Heart left ventricle (tissue), 16 donors: ENCODE measurements around the gene RRAS. TPM values are rescaled to one million over a fixed set of nuclear protein-coding genes. Genes with fewer than 3 reads are reported as not detected.

Source experiments
- ATAC-seq, 4 donors: fragments of 200-7000 bp; cut with Tn5 transposase; one replicate each; pipeline ENCODE4 v1.9.1; 2020 to 2022; ENCODE audit warnings: moderate library complexity in 4 of 4, mild to moderate bottlenecking in 3 of 4, moderate number of reproducible peaks in 1 of 4
- DNase-seq, 5 donors: peaks; one replicate each; pipeline ENCODE4 v3.0.0-alpha.2; 2020
- H3K27ac ChIP-seq, 12 donors: fragments of 200-600 bp; sonication (generic) in 4 of 12; one replicate each; pipeline versions ENCODE4 v1.5.0 to v1.8.0; 2016 to 2022; ENCODE audit warnings: mild to moderate bottlenecking in 2 of 12
- H3K27me3 ChIP-seq, 9 donors: fragments of 200-600 bp; sonication (generic) in 2 of 9; one replicate each; pipeline versions ENCODE4 v1.5.1 to v1.8.0; 2016 to 2022; ENCODE audit warnings: mild to moderate bottlenecking in 3 of 9
- H3K36me3 ChIP-seq, 9 donors: fragments of 200-600 bp; sonication (generic) in 2 of 9; one replicate each; pipeline versions ENCODE4 v1.5.0 to v1.8.0; 2018 to 2022; ENCODE audit warnings: mild to moderate bottlenecking in 2 of 9
- H3K4me1 ChIP-seq, 12 donors: fragments of 200-600 bp; sonication (generic) in 4 of 12; one replicate each; pipeline versions ENCODE4 v1.5.0 to v1.8.0; 2016 to 2022; ENCODE audit warnings: mild to moderate bottlenecking in 3 of 12
- H3K4me3 ChIP-seq, 12 donors: fragments of 200-600 bp; sonication (generic) in 4 of 12; one replicate each; pipeline versions ENCODE4 v1.5.0 to v1.8.0; 2017 to 2022; ENCODE audit warnings: mild to moderate bottlenecking in 9 of 12, moderate library complexity in 4 of 12
- H3K9me3 ChIP-seq, 12 donors: fragments of 200-600 bp; sonication (generic) in 4 of 12; one replicate each; pipeline versions ENCODE4 v1.5.0 to v1.8.0; 2016 to 2022; ENCODE audit warnings: mild to moderate bottlenecking in 1 of 12
- POLR2A ChIP-seq, 2 donors: fragments of 450-650 bp; IDR thresholded peaks; one replicate each; pipeline ENCODE4 v1.6.1; 2017; ENCODE audit warnings: antibody characterized with exemption in 2 of 2, mild to moderate bottlenecking in 2 of 2, moderate library complexity in 2 of 2
- WGBS, 4 donors: extraction: QIAGEN DNeasy Blood & Tissue Kit in 2 of 4; methylation state at CpG; one replicate each; pipeline versions ENCODE4 v1.1.5 to v1.1.7; 2013 to 2018; 5-methylcytosine and 5-hydroxymethylcytosine counted together
- intact Hi-C, 10 donors: fragments of 100-400 bp; cut with DNase I; formaldehyde crosslinking; loops; one replicate each; pipeline versions ENCODE4 v1.11.1 to v1.14.2; 2022
- polyA plus RNA-seq, 2 donors: library from polyadenylated mRNA; stranded (reverse); fragments of 200-250 nt; gene quantifications; one replicate each; pipeline ENCODE4 v1.2.3, GENCODE V29; 2013
- total RNA-seq, 9 donors: library from RNA; depleted of rRNA in 2 of 9; stranded (reverse); fragments of >200 nt in 2 of 9; fragmentation: NEBNext Ultra II Directional in 3 of 9; extraction: Animal tissue kit (Norgen Biotek cat#: 25700) in 3 of 9; gene quantifications; one replicate each; pipeline versions ENCODE4 v1.1.0 to v1.2.4, GENCODE V29; 2016 to 2023
- TF ChIP-seq, protein P1 (sequence below), 12 donors: fragments of 200-600 bp; sonication (generic) in 4 of 12; IDR thresholded peaks; one replicate each; pipeline versions ENCODE4 v1.5.0 to v1.8.0; 2018 to 2022; ENCODE audit warnings: antibody characterized with exemption in 12 of 12, mild to moderate bottlenecking in 5 of 12
- donor health status: ischemic (EF 13 %, LVEDD 7.1; RV severe dilation, severe dysfunction).
- donor health status: healthy with polysubstance abuse.
- donor health status: DM: no; HTN: yes; CAD: no.
- donor health status: DM: no; HTN: no; CAD: no.
- donor health status: ischemic (EF 25% LVEDD 6.9; RV normal size, moderate dysfunction).
- donor health status: ischemic (EF 25% LVEDD 5.7; RV mildly dilated, moderate dysfunction).
- donor health status: healthy.
- donor health status: DM: yes; HTN: yes; CAD: no.
- donor health status: ischemic (EF 35%, LVEDD 5.7; RV mildly dilated, moderate dysfunction).
- donor health status: nonischemic (EF 11% LVEDD 7.7; RV severe dilation, severe dysfunction).
- donor health status: DM: yes; HTN: yes; CAD: no.
- donor health status: PGD.
- donor health status: ischemic (EF 29% LVEDD 5.4; RV normal size, mild dysfunction).
- donor health status: nonischemic (EF 23%, LVEDD 6.1; RV moderate dilation, normal function).

RRAS gene
- total and polyA plus RNA-seq, 11 donors: 64.4 to 177 (median 112) TPM

DNA sequence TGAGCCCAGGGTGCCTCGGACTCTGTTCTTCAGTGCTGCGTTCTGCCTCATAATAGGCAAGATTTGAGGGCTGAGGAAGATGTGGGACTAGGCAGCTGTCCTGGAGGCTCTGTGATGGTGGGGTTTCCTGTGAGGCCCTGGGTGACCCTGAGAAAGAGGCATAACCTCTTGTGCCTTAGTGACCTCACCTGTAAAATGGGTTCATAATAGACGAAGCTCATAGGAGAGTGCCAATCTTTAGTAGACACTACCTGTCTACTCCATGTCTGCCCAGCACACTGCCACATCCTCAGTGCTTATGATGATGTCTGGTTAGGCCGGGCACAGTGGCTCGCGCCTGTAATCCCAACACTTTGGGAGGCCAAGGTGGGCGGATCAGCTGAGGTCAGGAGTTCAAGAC lies 23.4 kb downstream of the RRAS start:
- Histone ChIP-seq H3K36me3 (peaks cover 0 to 68% (median 61%) of the 10 kb centered on the region in 9 donors), H3K4me3 (no peak overlapping the region), H3K27me3 (no peaks in the 10 kb centered on the region), H3K9me3 (peaks cover 0 to 3% (median 0%) of the 10 kb centered on the region in 12 donors), H3K27ac (no peak overlapping the region), H3K4me1 (peaks cover 0 to 17% (median 2%) of the 10 kb centered on the region in 12 donors)
- WGBS, 4 donors: 95 to 98% (median 97%) methylated on average over 6 to 7 of the region's 7 CpGs
- TF ChIP-seq, protein P1, sequence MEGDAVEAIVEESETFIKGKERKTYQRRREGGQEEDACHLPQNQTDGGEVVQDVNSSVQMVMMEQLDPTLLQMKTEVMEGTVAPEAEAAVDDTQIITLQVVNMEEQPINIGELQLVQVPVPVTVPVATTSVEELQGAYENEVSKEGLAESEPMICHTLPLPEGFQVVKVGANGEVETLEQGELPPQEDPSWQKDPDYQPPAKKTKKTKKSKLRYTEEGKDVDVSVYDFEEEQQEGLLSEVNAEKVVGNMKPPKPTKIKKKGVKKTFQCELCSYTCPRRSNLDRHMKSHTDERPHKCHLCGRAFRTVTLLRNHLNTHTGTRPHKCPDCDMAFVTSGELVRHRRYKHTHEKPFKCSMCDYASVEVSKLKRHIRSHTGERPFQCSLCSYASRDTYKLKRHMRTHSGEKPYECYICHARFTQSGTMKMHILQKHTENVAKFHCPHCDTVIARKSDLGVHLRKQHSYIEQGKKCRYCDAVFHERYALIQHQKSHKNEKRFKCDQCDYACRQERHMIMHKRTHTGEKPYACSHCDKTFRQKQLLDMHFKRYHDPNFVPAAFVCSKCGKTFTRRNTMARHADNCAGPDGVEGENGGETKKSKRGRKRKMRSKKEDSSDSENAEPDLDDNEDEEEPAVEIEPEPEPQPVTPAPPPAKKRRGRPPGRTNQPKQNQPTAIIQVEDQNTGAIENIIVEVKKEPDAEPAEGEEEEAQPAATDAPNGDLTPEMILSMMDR (IDR thresholded peaks at IDR 0.05): no peak
- no peak for TF ChIP-seq POLR2A (IDR thresholded peaks at IDR 0.05)
- DNase-seq: no peak
- ATAC-seq: no peak
- intact Hi-C loops: no loop called here

DNA sequence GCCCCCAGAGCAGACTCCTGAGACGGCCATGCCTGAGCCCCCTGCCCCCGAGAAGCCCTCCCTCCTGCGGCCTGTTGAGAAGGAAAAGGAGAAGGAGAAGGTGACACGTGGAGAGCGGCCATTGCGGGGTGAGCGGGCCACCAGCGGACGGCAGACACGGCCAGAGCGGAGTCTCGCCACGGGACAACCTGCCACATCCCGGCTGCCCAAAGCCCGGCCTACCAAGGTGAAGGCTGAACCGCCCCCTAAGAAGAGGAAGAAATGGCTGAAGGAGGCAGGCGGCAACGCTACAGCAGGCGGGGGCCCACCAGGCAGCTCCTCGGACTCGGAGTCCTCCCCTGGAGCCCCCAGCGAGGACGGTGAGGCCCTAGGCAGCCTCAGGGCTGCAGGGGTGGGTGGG lies 24.1 kb downstream of the RRAS start:
- intact Hi-C loops: no loop called here
- DNase-seq (no peak), ATAC-seq (no peak)
- TF ChIP-seq, protein P1 (IDR thresholded peaks at IDR 0.05): no peak
- no peak for TF ChIP-seq POLR2A (IDR thresholded peaks at IDR 0.05)
- 95 to 98% (median 96%) methylated on average over 23 of the region's 23 CpGs for WGBS, 4 donors
- H3K9me3 ChIP-seq: peaks cover 0 to 3% (median 0%) of the 10 kb centered on the region in 12 donors
- H3K4me3 ChIP-seq: no peak overlapping the region
- H3K27me3 ChIP-seq: no peaks in the 10 kb centered on the region
- no peak overlapping the region for H3K27ac ChIP-seq
- peaks cover 0 to 17% (median 2%) of the 10 kb centered on the region in 12 donors for H3K4me1 ChIP-seq
- H3K36me3 ChIP-seq: peaks cover 0 to 70% (median 61%) of the 10 kb centered on the region in 9 donors

DNA sequence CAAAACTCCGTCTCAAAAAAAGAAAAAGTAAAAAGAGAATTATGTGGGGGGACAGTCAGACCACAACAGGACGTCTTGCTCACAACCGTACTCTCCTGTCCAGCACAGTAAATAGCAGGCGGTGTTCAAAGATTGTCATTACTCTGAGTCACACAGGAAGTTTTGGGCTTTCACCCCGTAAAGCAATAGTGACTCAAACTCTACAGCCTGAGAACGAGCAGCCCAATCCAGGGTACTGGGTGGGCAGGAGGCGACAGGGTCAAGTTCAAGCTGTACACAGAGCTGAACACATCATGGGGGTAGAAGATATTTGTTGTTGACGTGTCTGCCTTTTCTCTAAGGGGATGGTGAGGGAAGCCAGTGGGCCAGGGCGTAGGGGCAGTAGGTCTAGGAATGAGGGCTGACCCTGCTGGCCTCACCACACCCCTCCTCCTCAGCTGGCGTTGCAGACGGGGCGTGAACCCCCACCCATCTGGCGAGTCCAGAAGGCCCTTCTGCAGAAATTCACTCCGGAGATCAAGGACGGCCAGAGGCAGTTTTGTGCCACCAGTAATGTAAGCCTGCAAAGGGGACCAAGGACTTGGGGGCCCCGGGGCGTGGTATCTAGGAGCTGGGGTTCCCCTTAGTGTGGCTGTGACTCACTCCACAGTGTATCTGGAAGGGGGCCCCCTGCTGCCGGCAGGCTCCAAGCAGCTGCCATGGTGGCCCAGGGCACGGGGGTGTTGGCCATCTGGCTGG lies 25.7 kb downstream of the RRAS start:
- DNase-seq (no peak), ATAC-seq (peak in 2 of 4 donors; percentile 14 to 18)
- Histone ChIP-seq H3K9me3 (peaks cover 0 to 3% (median 0%) of the 10 kb centered on the region in 12 donors), H3K36me3 (peaks cover 0 to 73% (median 61%) of the 10 kb centered on the region in 9 donors), H3K27me3 (no peaks in the 10 kb centered on the region), H3K4me3 (no peak overlapping the region), H3K4me1 (peaks cover 0 to 17% (median 2%) of the 10 kb centered on the region in 12 donors), H3K27ac (no peak overlapping the region)
- no peak for TF ChIP-seq POLR2A (IDR thresholded peaks at IDR 0.05)
- TF ChIP-seq, protein P1 (IDR thresholded peaks at IDR 0.05): no peak
- intact Hi-C loops: no loop called here
- WGBS, 4 donors: 83 to 91% (median 87%) methylated on average over 15 to 19 of the region's 19 CpGs

DNA sequence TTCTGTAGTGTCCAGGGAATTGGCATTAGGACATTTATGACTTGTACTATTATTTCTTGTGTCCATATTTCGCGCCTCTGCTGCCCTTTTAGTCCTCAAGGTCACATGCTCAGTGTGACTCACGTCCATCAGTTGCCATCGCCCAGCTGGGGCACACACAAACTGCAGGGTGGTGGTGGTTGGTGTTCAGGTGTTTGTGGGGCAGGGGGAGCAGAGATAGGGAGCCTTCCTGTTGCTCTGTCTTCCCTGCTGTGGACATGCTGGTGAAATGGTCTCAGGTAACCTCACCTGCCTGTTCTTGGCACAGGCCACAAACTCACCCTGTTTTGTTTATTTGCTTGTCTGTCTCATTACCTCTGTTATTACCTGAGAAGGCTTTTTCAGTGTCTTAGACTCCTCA lies 26.6 kb downstream of the RRAS start:
- intact Hi-C loops: no loop called here
- ATAC-seq: peak in 3 of 4 donors; percentile 10 to 40 (median 10)
- peaks cover 0 to 73% (median 61%) of the 10 kb centered on the region in 9 donors for H3K36me3 ChIP-seq
- TF ChIP-seq POLR2A (IDR thresholded peaks at IDR 0.05): no peak
- TF ChIP-seq, protein P1 (IDR thresholded peaks at IDR 0.05): no peak
- H3K9me3 ChIP-seq: peaks cover 0 to 3% (median 0%) of the 10 kb centered on the region in 12 donors
- H3K4me1 ChIP-seq: peaks cover 0 to 17% (median 2%) of the 10 kb centered on the region in 12 donors
- DNase-seq: no peak
- H3K27me3 ChIP-seq: no peaks in the 10 kb centered on the region
- H3K27ac ChIP-seq: no peak overlapping the region
- no peak overlapping the region for H3K4me3 ChIP-seq
- WGBS, 4 donors: 48 to 59% (median 53%) methylated on average over 4 of the region's 4 CpGs
